ENCODE data around the gene WARS2. TPM values are rescaled to one million over a fixed set of nuclear protein-coding genes. Genes with fewer than 3 reads are reported as not detected.

Gene WARS2
- total and polyA plus RNA-seq, 2 donors from 2014 or later = 13.9 to 14.8 TPM

DNA sequence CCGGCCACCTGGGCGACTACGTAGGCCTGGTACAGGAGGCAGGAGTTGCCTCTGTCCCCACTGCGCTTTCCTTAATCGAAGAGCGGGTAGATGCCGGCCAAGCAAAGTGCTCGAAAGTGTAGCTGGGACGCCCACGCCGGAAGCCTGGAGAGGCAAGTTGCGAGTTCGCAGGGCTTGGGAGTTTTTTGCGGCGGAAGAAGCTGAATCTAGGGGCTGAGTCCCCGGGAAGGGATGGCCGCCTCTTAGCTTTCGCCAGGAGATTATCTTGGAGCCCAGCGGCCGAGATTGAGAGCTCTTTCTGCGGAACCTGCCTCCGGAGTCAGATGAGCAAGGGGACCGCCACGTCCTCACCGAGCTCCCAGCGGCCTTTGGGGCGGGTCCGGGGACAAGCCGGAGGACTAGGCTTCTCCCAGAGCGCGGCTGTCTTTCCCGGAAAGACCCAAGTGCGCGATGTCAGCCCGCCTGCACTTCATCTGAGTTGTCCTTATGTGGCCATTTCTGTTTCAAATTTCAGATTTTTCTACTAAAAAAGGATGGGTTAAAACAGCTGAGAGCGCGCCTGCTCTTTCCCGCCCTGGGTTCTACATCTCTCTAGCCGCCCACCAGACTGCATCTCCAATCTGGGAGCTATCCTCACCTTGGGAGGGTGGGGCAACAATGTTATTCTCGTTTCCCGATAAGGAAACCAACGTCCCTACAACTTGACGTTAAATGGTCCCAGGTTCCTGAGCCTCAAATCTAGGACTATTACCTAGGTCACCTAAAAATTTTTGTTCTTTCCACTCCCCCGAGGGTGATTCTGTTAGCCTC, 139.9 kb downstream of the WARS2 start:
- peak in 1 of 5 donors; percentile 46 for DNase-seq
- no peak overlapping the region for H3K4me3 ChIP-seq (ENCODE audit: low read length in 3 of 3)

DNA sequence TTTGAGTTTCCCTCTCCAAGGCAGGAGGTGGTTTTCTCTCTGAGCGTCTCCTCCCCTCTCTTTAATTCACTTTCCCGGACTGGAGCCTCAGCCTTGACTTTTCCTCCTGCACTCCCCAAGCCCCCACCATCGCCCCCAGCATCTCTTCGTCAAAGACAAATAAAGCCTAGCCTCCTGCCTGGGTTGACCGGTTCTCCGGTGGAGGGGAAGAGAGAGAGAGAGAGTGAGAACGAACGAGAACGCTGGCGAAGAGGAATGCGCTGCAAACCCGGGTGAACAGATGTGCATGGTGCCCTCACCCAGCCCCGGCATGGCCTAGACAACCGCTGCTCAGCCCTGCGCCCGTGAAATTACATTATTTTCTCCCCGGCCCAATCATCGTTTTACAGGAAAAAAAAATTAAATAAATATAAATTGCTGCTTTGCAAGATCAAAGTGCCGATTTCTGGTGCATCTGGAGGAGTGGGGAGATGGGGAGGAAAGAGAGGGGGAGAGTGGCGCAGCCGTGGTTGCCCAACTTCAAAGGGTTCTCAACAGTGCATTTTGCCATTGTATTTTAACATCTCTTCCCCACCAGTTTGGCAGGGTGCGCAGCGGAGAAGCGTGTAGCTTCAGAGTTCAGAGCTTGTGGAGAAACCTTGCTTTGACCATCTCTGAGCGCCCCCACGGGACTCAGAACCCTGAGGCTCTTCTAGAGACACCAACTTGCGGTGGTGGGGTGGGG, 140.9 kb downstream of the WARS2 start:
- H3K4me3 ChIP-seq (ENCODE audit: low read length in 3 of 3) = no peak overlapping the region
- H3K4me1 ChIP-seq (ENCODE audit: control insufficient read depth in 2 of 3, insufficient read depth in 2 of 3, low read depth in 1 of 3, low read length in 3 of 3) = peaks cover 0 to 2% (median 0%) of the 10 kb centered on the region in 3 donors
- no peaks in the 10 kb centered on the region for H3K36me3 ChIP-seq (ENCODE audit: control insufficient read depth in 2 of 3, insufficient read depth in 3 of 3, low read length in 3 of 3)
- H3K27me3 ChIP-seq (ENCODE audit: control insufficient read depth, insufficient read depth, low read length) = peaks cover 82% of the 10 kb centered on the region
- TF ChIP-seq, protein P1, sequence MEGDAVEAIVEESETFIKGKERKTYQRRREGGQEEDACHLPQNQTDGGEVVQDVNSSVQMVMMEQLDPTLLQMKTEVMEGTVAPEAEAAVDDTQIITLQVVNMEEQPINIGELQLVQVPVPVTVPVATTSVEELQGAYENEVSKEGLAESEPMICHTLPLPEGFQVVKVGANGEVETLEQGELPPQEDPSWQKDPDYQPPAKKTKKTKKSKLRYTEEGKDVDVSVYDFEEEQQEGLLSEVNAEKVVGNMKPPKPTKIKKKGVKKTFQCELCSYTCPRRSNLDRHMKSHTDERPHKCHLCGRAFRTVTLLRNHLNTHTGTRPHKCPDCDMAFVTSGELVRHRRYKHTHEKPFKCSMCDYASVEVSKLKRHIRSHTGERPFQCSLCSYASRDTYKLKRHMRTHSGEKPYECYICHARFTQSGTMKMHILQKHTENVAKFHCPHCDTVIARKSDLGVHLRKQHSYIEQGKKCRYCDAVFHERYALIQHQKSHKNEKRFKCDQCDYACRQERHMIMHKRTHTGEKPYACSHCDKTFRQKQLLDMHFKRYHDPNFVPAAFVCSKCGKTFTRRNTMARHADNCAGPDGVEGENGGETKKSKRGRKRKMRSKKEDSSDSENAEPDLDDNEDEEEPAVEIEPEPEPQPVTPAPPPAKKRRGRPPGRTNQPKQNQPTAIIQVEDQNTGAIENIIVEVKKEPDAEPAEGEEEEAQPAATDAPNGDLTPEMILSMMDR (IDR thresholded peaks at IDR 0.05; ENCODE audit: borderline replicate concordance, extremely low read depth, insufficient read depth) = no peak
- no peak overlapping the region for H3K27ac ChIP-seq (ENCODE audit: low read depth in 2 of 2, low read length in 2 of 2)
- FAIRE-seq (no peak), DNase-seq (peak in 1 of 5 donors; percentile 25)
- no peaks in the 10 kb centered on the region for H3K9me3 ChIP-seq (ENCODE audit: control insufficient read depth in 2 of 3, insufficient read depth in 1 of 3, low read length in 3 of 3)
- intact Hi-C loops (cut with DNase I) = no loop called here
- H3K9ac ChIP-seq (ENCODE audit: low read length in 3 of 3) = no peak overlapping the region

More for the DNA sequence above, 139.9 kb downstream of the WARS2 start:
- Histone ChIP-seq H3K27me3 (ENCODE audit: control insufficient read depth, insufficient read depth, low read length) (peaks cover 83% of the 10 kb centered on the region), H3K9ac (ENCODE audit: low read length in 3 of 3) (no peak overlapping the region), H3K9me3 (ENCODE audit: control insufficient read depth in 2 of 3, insufficient read depth in 1 of 3, low read length in 3 of 3) (peaks cover 0 to 1% (median 0%) of the 10 kb centered on the region in 3 donors), H3K27ac (ENCODE audit: low read depth in 2 of 2, low read length in 2 of 2) (no peak overlapping the region), H3K36me3 (ENCODE audit: control insufficient read depth in 2 of 3, insufficient read depth in 3 of 3, low read length in 3 of 3) (no peaks in the 10 kb centered on the region), H3K4me1 (ENCODE audit: control insufficient read depth in 2 of 3, insufficient read depth in 2 of 3, low read depth in 1 of 3, low read length in 3 of 3) (peaks cover 0 to 2% (median 0%) of the 10 kb centered on the region in 3 donors)
- TF ChIP-seq, protein P1 (IDR thresholded peaks at IDR 0.05; ENCODE audit: borderline replicate concordance, extremely low read depth, insufficient read depth) = no peak
- no peak for FAIRE-seq
- intact Hi-C loops (cut with DNase I) = no loop called here

DNA sequence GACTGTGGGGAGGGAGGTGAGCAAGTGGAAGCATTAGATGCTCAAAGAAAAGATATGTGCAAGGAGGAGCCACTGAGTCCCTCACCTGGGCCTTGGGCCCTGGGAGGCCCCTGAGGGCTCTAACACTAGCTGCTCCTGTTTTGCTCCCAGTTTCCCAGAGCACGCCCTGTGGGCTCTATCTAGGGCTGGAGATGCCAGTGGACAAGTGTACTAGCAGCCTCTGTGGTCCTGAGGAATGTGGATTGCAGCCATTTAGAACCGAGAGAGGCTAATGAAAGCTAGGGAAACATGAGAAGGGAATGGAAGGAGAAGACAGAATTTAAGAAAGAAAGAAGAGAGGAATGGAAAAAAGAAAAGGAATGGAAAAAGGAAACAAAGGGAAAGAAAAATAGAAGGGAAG, 142.3 kb downstream of the WARS2 start:
- H3K4me3 ChIP-seq (ENCODE audit: low read length in 3 of 3) = no peak overlapping the region
- peaks cover 0 to 2% (median 0%) of the 10 kb centered on the region in 3 donors for H3K4me1 ChIP-seq (ENCODE audit: control insufficient read depth in 2 of 3, insufficient read depth in 2 of 3, low read depth in 1 of 3, low read length in 3 of 3)
- DNase-seq = no peak
- no peak overlapping the region for H3K27ac ChIP-seq (ENCODE audit: low read depth in 2 of 2, low read length in 2 of 2)
- H3K9me3 ChIP-seq (ENCODE audit: control insufficient read depth in 2 of 3, insufficient read depth in 1 of 3, low read length in 3 of 3) = no peaks in the 10 kb centered on the region
- FAIRE-seq = no peak
- no peak overlapping the region for H3K9ac ChIP-seq (ENCODE audit: low read length in 3 of 3)
- intact Hi-C loops (cut with DNase I) = no loop called here
- TF ChIP-seq, protein P1 (IDR thresholded peaks at IDR 0.05; ENCODE audit: borderline replicate concordance, extremely low read depth, insufficient read depth) = no peak
- peaks cover 83% of the 10 kb centered on the region for H3K27me3 ChIP-seq (ENCODE audit: control insufficient read depth, insufficient read depth, low read length)
- no peaks in the 10 kb centered on the region for H3K36me3 ChIP-seq (ENCODE audit: control insufficient read depth in 2 of 3, insufficient read depth in 3 of 3, low read length in 3 of 3)
